ENCODE measurements around the gene STK32C.

DNA sequence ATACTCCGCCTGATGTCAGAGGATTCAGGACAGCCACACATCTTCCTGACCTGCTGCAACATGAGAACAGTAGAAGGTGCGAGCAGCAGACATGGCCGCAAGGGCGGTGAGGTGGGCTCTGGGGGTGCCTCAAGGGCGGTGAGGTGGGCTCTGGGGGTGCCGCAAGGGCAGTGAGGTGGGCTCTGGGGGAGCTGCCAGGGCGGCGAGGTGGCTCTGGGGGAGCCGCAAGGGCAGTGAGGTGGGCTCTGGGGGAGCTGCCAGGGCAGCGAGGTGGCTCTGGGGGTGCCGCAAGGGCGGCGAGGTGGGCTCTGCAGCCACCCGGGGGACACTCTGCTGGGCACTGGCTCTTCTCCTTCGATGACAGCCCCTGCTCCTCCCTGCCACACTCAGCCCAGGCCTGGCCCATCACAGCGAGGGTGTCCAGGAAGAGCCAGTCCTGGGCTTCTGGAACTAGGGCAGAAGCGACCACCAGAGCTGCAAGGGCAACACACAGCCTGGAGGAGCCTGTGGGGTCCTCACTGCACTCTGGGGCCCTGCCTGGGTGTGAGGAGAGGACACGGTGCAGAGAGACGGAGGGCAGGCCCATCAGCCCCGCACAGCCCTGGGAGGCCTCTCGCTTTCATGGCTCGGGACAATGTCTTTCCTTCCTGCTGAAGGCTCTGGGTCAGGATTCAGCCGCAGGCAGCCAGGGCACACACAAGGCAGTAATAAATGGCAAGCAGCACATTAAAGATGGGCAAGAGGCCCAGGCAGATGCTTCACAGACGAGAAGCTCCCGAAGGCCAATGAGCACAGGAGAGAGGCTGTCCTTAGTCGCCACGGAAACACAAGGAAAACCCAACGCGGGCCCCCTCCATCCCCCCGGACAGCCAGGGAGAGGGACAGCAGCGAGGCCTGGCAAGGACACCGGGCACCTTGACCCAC, 42.5 kb downstream of the STK32C start:
- TF ChIP-seq POLR2AphosphoS5 (IDR thresholded peaks at IDR 0.05; ENCODE audit: borderline replicate concordance, low read depth, low read length) (no peak), EZH2 (IDR thresholded peaks at IDR 0.05) (no peak)

Measured in SK-N-MC (cell line).